Fibroblast of lung (primary cell): ENCODE results near the gene RXRA.

Experiments
- EZH2 ChIP-seq: IDR thresholded peaks from 2 replicates; pipeline ENCODE4 v1.5.1; 2012; ENCODE audit warnings: low read length, control low read depth, mild to moderate bottlenecking; ENCODE audit errors: missing control alignments
- TF ChIP-seq, protein P1 (sequence below), 2 donors: IDR thresholded peaks in 1 of 2; conservative IDR thresholded peaks in 1 of 2; 1 replicate in 1 of 2; 2 replicates in 1 of 2; pipeline ENCODE4 v1.5.1; 2011 to 2012; ENCODE audit warnings: low read length in 2 of 2, control low read depth in 1 of 2, inconsistent platforms in 1 of 2, low read depth in 1 of 2, mild to moderate bottlenecking in 1 of 2

DNA sequence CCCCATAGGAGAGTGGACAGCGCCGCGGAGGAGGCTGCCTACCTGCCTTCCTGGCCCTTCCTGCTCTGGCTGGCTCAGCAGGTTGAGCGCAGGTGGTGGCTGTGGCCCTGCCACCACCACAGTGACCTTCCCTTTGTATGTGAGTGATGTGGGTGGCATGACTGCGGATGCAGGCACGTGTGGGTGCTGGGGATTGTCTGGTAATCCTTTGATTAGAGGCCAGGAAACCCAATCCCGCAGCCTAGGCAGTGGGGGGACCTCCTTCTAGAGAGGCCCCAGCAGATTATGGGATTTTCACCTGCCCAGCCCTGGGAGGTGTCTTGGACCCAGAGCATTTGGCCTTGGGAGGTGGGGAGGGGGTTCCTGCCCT lies 16.5 kb downstream of the RXRA start:
- TF ChIP-seq, protein P1, sequence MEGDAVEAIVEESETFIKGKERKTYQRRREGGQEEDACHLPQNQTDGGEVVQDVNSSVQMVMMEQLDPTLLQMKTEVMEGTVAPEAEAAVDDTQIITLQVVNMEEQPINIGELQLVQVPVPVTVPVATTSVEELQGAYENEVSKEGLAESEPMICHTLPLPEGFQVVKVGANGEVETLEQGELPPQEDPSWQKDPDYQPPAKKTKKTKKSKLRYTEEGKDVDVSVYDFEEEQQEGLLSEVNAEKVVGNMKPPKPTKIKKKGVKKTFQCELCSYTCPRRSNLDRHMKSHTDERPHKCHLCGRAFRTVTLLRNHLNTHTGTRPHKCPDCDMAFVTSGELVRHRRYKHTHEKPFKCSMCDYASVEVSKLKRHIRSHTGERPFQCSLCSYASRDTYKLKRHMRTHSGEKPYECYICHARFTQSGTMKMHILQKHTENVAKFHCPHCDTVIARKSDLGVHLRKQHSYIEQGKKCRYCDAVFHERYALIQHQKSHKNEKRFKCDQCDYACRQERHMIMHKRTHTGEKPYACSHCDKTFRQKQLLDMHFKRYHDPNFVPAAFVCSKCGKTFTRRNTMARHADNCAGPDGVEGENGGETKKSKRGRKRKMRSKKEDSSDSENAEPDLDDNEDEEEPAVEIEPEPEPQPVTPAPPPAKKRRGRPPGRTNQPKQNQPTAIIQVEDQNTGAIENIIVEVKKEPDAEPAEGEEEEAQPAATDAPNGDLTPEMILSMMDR (conservative IDR thresholded peaks at IDR 0.05 in 1 of 2, IDR thresholded peaks at IDR 0.05 in 1 of 2; ENCODE audit: low read depth in 1 of 2, low read length in 2 of 2), result no peak
- no peak for TF ChIP-seq EZH2
